A673 (cell line): ENCODE data around the gene OSBP2.

Experiments used
- EZH2 ChIP-seq: fragments of 200-600 bp; sonication (generic); IDR thresholded peaks from 2 replicates; pipeline ENCODE4 v1.6.1; 2017; ENCODE audit warnings: borderline replicate concordance, low read depth, mild to moderate bottlenecking, mixed read lengths, antibody characterized with exemption, low read length; ENCODE audit not compliant: poor library complexity, severe bottlenecking
- TF ChIP-seq, protein P1 (sequence below): fragments of 300-800, 200-600 bp; sonication (generic); conservative IDR thresholded peaks from 2 replicates; pipeline ENCODE4 v1.5.1; 2017; ENCODE audit warnings: low read depth, mild to moderate bottlenecking, antibody characterized with exemption, low read length, moderate library complexity, mixed read lengths

DNA sequence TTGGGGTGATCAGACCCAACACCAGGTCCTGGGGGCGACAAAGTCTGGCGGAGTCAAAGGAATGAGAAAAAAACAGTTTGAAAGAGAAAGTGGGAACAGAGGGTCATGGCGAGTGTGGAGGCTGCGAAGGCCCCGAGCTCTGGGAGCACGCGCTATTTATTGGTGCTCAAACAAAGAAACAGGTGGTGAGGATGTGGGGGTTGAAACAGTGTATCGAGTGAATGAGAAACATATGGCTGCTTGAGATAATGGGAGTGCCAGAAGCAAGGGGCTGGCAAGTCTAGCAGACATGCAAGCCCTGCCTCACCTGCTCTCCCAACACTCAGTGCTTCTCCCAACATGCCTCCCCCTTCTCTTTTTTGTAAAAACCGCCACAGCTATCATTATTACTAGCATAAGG lies 19.2 kb upstream of the OSBP2 start:
- TF ChIP-seq, protein P1, sequence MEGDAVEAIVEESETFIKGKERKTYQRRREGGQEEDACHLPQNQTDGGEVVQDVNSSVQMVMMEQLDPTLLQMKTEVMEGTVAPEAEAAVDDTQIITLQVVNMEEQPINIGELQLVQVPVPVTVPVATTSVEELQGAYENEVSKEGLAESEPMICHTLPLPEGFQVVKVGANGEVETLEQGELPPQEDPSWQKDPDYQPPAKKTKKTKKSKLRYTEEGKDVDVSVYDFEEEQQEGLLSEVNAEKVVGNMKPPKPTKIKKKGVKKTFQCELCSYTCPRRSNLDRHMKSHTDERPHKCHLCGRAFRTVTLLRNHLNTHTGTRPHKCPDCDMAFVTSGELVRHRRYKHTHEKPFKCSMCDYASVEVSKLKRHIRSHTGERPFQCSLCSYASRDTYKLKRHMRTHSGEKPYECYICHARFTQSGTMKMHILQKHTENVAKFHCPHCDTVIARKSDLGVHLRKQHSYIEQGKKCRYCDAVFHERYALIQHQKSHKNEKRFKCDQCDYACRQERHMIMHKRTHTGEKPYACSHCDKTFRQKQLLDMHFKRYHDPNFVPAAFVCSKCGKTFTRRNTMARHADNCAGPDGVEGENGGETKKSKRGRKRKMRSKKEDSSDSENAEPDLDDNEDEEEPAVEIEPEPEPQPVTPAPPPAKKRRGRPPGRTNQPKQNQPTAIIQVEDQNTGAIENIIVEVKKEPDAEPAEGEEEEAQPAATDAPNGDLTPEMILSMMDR = no peak
- TF ChIP-seq EZH2 = no peak
